Measurements from ENCODE around the gene ZNF827.

The ZNF827 gene

DNA sequence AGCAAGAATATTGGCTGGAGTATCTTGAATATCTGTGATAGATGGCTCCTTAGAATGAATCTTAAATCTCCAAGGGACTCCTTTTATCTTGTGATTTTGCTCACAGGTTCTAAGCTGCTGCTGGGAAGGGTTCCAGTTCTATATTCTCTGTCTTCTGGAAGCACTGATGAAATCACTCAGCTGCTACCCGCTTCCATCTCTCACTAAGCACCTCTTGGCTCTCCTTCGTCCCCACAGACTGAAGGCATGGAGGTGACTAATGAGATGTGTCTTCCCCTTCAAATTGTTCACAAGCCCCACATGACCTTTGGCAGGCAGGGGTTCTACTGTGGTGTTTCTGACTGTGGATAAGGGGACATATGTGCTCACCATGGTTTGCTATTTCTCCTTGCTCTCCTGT is 182.8 kb downstream of the ZNF827 start:
- no peak for DNase-seq

DNA sequence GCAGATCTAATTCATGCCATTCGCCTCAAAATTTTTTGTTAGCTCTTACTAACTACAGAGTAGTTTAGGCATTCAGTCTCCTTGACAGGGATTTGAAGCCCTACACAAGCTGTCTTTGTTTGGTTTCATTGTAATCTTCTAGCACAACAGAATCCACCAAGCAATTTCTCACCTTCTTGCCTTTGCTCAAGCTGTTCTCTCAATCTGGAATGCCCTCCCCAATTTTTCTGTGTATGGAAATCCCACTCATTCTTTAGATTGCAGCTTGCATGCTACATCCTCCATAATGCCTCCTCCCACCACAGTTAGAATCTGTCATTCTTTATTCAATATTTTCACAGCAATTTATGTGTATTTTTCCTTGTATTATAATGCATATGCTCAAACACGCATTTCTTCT is 195.0 kb downstream of the ZNF827 start:
- DNase-seq, result no peak

DNA sequence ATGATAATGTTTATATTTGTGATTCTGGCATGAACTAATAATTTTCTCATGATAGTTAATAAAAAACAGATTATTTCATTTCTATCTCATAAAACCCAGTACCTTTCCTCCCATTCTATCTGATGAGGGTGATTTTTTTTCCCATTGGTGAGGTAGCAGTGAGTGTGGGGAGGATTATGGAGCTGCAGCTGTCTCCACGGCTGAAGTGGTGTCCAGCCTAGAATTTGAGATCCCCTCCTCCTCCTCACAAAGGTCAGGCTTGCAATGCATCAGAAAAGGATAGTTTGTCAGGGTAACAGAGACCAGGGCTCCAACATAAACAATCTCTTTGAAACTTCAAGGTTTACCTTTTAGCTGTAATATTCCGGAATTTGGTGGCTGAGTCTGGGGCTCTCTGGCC is 197.8 kb downstream of the ZNF827 start:
- DNase-seq, result peak; percentile 18

DNA sequence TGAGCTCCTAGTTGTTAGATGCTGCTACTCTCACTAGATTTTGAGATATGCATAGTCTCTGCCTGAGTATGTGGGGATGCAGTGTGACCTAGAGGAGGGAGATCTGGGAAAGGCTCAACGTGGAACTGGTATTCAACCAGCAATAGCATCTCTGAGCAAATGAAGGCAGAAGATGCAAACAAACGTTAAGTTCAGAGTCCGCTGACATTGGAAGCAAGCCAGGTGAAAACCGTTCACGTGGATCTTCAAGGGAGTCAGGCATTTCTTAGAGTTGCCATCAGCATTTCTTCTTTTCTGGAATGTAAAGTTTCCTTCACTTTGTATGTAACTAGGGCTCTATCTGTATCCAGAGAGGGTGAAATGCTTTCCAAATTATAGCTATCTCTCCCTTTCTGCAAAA is 198.8 kb downstream of the ZNF827 start:
- no peak for DNase-seq

DNA sequence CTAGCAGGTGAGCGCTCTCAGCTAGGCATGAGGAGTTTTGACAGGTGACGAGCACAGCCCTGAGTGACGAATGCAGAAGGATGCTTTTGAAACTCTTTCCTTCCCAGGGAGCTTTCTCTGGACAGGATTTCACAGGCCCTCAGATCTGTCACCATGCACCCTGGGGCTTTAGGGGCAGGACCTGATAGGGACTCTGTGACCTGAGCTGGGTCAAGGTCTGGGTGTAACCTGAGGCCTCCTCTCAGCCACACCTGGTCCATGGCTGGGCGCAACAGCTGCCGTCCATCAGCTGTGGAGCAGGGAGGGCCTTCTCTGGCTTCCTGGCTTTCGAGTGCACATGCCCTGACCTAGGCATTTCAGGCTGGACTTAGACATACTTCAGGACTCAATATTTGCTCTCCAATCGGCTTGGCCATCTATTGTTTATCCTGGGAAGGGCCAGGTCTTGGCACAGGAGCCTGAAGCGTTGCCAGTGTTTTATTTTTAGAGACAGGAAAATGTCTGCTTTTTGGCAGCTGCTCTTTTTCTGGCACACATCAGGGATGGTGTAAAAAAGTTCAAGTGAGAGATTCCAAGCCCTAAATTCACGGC is 202.3 kb downstream of the ZNF827 start:
- peak; percentile 19 for DNase-seq

DNA sequence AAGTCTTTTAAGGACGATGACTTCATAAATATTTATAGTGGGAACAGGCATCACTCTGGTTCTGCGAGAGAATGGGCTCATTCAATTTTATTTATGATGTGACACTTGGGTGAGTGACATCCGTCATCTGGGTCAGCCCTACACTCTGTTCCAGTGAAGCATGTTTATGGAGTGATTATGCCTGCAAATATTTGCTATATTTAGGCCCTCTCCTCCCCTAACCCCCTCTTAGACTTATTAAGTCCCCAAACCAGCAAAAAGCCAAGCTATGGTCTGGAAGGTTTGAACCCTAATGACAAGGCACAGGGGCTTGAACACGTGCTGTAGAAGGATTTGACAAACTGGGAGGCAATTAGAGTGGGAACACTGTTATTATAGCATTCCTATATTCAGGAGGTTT is 202.8 kb downstream of the ZNF827 start:
- DNase-seq, result no peak

DNA sequence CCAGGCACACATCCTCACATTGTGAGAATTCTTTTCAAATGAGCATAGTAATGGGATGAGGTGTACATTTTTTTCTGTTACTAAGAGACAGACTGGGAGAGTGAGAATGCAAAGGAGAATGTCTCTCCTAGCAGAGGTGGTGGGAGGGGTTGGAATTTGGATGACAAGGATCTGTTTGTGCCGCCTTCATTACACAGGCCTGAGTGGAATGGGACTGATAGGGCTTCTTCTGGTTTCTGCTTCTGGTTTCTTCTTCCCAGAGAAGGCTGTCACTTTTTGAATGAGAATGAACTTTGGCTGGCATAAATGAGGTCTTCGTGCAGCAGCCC is 203.3 kb downstream of the ZNF827 start:
- DNase-seq, result no peak

DNA sequence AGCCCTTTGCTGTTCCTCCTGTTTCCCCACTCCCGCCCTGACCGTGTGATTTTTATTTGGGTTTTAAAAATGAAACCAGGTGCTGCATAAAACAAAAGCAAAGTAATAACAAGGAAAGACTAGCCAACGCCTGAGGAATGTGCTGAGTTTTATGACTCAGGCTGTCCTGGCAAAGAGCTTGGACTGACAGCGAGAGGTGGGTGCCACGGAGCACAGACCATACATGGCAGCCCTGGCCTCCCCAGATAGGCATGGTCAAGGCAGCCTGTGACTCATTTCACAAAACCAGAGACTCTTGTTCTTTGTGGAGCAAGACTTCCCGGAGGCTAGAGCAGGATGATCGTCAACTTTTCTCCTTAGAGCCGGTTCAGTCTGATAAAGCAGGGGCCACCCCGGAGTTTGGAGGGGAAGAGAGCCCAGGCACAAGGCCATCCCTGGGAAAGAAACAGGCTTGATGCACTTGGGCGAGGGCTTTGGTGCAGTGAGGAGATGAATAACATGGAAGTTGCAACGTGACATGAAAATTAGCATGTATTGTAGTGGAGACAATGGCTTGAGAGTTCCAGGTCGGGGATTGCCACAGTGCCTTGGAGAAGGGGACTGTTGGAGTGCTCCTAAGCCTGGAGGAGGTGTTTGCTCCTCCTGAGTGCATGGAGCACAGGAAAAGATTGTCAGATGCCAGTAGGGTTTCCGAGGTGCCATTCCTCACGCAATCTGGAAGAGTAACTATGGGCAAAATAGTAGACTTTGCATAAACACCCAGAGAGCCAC is 203.9 kb downstream of the ZNF827 start:
- DNase-seq, result peak; percentile 19

DNA sequence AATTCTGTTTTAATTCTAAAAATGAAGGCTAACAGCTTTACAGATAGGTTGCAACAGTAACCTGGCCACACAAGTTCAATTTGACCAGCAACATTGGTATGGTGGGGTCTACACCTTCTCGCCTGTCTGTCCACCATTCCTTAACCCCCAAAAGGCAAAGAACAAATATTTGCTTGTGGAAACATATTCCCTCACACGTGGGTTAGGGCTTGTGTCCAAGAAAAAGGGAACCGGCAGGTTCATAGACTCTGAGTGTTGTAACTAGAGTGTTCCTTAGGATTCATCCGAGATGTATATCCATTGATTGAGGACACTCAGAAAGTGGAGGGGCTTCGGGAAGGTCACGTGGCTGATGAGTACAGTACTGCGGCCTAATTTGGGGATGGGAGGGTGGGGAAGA is 204.6 kb downstream of the ZNF827 start:
- no peak for DNase-seq

DNA sequence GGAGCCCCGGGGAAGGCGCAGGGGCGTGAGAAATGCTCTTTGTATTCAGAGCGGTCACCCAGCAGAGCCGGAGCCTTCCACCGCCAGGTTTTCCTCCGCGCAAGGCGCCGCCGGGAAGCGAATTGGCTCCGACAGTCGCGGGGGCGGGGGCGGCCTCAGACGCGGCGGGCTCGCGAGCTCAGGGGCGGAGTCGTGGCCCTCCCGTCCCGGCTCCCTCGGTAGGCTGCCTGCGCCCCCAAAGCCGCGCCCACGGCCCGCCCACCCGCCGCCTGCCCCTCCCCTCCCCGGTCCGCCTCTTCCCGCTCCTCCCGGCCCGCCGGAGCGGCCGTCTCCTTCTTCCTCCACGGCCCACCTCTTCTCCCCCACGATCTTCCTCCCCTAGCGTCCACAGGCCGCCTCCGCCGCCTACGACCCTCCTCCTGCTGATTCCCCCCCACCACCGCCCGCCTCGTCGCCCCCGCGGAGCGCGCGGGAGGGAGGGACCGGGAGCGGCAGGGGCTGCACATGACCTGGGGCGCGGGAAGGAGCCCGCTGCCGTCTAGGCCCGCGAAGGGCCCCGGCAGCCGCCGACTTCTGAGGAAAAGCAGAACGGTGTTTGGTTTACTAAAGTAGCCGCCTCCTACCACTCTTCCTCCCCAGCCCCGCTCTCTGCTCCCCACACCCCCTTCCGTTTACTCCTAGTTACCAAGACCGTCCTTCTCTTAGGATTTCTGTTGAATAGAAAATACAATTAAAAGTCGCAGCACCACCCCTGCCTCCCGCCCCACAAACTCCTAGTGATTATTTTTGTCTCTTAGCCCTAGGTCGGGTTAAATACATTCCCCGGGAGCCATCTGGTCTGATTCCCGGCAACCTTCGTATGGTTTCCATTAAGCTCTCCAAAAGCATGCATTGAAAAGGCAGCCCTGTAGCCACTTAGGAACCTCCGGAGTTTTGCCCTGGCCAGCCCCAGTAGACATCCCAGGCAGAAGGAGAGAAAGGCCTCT is 205.4 kb downstream of the ZNF827 start:
- DNase-seq, result peak; percentile 82

DNA sequence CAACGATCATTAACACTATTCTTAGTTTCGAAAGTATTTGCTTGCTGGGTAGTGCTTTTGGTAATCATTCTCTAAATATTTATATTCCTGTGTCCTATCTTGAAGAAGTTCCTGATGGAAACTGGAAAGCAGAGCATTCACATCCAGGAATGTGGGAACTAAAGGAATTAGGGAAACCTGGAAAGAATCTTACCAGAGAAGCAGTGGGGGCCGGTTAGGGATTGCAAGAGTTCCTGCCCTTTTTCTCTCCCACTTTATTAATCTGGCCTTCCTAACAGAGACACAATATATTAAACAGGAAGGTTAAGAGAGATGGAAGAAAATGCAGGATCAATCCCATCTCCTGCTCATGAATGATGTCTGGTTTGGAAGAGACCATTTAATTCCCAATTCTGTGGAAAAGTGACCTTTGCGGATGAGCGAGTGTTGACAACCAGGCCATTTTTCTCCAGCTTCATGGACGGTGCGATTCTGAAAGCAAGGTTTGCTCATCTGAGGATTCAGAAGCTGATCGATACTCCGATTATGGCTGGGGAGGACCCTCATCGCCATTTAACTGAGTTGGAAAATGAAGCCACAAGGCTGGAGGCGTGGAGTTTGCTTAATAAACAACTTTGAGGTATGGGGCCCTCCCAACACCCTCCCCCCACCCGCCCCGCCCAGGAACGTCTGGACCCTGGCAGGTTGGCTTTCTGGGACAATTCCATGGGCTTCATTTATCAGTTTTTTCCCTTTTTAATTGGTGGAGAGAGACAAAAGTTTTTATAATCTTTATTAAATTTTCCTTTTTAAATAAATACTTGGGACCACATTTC is 206.4 kb downstream of the ZNF827 start:
- DNase-seq, result peak; percentile 38

DNA sequence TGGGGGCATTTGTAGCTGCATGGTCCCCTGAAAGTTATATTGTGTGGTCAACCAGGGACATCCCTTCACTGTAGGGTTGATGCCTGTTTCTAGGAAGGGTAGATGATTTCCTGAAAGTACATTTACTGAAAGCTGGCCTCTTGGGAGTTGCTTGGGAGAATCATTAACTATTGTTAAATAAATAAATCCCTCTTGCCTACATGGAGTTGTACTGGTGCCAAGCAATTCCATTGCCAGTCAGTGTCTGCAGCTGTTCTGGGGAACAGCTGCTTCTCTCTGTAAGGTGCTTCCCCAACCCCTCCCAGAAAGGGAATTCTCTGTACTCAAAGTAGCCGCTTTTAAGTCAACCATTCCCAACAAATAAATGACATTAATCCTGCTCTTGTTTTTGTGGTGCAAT is 207.6 kb downstream of the ZNF827 start:
- peak; percentile 26 for DNase-seq

DNA sequence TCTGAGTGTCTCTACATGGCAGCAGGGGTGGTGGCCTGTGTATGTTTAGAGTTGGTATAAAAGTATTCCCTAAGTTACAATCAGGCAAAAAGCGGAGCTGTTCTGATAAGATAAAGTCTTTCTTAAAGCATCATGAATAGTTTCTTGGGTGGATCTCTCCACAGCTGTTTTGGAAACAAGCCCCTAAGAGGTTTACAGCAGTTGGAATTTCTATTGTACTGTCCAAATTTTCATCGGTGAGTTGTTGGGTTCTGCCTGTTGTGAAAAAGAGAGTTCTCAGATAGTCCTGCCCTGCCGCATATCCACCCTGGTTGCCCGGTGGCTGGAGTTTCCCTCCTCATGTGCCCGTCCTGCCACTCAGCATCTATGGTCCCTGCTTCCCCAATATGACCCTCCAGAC is 208.6 kb downstream of the ZNF827 start:
- no peak for DNase-seq

DNA sequence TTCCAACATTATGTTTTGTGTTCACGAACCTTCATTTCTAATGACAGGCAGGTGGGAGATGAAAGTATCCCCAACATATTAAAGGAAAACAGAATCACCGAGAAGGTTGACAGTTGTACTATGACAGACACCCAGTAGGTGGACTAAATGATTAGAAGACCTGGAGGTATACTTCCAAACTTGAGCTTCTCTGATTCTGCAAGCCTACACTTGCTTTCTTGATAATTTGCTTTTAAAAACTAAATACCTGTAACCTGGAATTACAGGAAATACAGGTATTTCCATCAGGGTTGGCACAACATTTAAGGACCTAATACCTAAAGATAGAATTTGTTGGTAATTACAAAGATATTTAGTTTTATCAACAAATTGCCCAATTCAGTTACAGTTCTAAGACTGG is 215.3 kb downstream of the ZNF827 start:
- DNase-seq, result no peak

DNA sequence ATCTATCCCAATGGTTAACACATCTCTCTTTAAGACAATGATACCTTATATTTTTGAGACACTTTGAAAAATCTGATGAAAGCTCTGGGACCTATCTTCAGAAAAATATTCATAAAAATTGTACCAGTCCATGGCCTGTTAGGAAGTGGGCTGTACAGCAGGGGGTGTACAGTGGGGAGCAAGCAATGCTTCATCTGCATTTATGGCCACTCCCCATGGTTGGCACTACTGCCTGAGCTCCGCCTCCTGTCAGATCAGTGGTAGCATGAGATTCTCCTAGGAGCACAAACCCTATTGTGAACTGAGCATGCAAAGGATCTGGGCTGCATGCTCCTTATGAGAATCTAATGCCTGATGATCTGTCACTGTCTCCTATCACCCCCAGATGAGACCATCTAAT is 216.1 kb downstream of the ZNF827 start:
- no peak for DNase-seq

DNA sequence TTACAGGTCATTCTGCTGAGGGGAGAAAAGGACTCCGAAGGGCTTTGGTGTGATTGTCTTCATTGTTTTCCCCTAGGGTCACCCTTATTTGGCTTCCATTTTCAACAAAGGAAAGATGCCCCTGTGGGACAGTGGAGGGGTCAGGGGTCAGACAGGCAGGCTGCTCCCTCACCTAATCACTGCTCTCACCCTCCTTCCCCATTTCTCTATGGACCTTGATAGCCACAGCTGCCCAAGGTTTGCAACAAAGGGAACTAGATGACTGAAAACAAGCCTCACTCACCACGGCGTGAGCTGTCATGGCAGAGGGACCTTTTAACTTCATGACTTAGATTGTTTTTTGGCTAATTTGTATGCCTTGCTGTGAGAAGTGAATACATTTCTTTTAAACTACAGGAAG is 218.0 kb downstream of the ZNF827 start:
- DNase-seq, result no peak

DNA sequence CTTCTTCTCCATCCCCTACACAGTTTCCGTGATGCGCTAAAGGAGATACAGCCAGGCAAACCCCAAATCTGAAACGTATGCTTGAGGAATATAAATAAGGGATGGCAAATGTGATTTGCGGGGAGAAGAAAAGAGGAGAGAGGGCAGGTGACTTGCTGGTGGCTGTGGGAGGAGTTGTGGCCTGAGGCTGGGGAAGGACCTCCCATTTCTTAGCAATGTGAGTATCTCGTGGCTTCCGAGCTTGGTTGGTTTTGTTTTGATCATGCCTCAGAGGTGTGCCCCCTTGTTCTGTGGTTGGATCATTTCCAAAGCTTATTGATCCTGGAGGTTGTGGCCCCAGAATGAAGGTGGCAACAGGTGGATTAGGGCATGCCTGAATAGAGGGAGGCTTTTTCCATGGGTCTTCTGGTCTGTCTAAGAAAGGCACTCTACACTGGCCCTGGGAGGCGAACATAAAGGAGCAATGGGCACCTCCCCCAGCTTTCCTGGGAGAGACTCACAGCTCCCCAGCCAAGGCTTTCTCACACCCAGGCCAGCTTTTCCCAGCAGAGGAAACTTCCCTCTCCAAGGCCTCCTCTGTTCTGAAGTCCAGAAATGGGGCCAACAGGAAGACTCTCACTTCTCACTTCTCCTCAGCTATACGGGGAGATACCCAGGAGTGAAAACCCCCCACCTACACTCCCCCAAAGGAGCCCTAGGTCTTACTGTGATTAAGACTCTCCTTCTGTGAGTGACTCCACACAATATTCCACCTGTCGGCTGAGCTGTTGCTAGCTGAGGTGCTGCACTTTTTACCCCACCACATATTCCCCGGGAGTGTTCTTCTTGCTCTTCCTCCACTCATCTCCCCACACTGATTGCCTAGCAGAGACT is 218.6 kb downstream of the ZNF827 start:
- peak; percentile 16 for DNase-seq

DNA sequence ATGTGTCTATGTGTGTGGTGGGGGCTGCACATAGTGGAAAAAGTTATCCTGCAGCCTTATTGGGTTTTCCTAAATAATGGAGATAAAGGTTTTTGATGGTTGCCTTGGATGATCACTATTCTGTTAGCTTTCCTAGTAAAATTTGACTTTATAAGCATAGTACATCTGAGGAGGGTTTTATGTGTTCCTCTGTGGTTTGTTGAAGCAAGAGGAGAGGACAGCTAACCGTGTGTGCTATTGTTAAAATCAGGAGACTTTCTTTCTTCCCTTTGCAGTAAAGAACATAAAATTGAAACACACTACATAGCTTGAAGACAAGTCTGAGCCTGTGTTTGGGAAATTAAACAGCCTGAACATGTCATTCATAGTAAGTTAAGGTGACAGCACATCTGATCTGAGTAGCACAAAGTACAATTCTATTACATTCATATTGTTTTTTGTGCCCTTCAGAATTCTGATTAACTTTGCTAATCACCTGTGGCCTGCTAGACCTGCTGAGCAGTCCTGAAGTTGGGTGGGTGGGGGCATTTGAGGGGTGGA is 221.9 kb downstream of the ZNF827 start:
- no peak for DNase-seq

DNA sequence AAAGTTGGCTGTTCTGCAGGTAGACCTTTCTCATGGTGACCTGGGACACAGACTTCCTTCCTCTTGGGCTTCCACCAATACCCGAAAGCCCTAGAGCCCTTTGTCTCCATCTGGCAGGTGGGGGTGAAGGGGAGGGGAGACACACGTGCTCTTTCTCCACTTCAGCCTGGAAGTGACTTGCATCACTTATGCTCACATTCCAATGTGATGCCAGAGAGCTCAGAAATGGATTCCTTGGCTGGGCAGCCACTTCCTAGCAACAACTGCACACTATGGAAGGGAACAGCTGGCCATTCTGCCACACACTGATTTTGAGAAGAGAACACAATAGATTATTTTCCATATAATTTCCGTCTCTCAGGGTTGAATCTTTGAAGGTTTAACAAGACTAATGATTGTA is 222.4 kb downstream of the ZNF827 start:
- no peak for DNase-seq

DNA sequence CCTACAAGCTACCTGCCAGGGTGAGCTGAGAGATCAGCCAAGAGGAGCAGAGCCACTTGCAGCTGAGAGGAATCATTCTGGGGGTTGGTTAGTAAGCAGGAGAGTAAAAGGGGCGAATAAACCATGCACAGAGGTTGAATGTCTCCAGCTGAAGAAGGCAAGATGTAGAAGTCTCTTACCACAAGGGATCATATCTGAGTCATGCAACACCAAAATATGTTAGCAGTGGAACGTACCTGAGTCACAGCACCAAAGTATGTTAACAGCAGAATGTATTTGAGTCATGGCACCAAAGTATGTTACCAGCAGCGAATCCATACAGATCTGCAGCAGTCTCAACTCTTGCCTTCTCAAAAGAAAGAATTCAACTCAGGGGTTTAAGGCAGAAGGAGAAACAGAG is 228.8 kb downstream of the ZNF827 start:
- DNase-seq, result no peak

DNA sequence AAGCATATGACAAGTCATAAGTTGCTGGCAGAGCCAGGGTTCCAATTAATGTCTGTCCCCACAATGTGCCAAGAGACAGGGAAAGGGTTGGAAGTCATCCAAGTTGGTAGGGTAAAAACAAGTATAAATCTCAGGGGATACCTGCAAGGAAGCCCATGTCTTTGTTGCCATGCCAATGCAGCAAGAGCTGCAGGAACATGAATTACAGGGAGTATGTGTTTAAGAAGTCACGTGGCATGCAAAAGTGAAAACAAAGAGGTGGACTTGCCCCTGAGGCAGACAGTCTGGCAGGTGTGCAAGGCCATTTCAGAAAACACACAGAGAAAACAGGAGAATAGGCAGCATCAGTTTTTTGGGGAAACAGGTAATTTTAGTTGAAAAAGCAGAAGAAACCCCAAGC is 229.3 kb downstream of the ZNF827 start:
- no peak for DNase-seq
